PC-3 (cell line): ENCODE results near the gene PILRA. TPM values are rescaled to one million over a fixed set of nuclear protein-coding genes. Genes with fewer than 3 reads are reported as not detected.

Experiments
- ATAC-seq: fragments of 200-7000 bp; cut with Tn5 transposase; 2 replicates; pipeline ENCODE4 v1.9.1; 2020; ENCODE audit warnings: mild to moderate bottlenecking, moderate library complexity
- BruUV-seq: library from RNA; stranded (reverse); fragments of 400-500 nt; replicated peaks from 2 replicates; lab custom pipeline; 2021; lab: Mats Ljungman, UMichigan
- CTCF ChIA-PET: fragments of 300-600 bp; sonication (Branson Sonifier 250); formaldehyde crosslinking; loops from one replicate; lab custom pipeline; 2022; ENCODE audit warnings: antibody characterized with exemption; lab: Charles Lee
- POLR2A ChIA-PET: fragments of 300-600 bp; sonication (Branson Sonifier 250); formaldehyde crosslinking; loops from one replicate; lab custom pipeline; 2022; ENCODE audit warnings: antibody characterized with exemption; ENCODE audit not compliant: unreplicated experiment; lab: Charles Lee
- DNase-seq: peaks from one replicate; pipeline ENCODE4 v3.0.0-alpha.2; 2015
- H2AFZ ChIP-seq: fragments of 300-600 bp; sonication (generic); 2 replicates; pipeline ENCODE4 v1.6.0; 2016; ENCODE audit warnings: antibody characterized with exemption, low read length
- H3F3A ChIP-seq: fragments of 300-600 bp; sonication (generic); one replicate; pipeline ENCODE4 v1.6.0; 2017; ENCODE audit warnings: antibody characterized with exemption, low read length, control low read depth, mild to moderate bottlenecking; ENCODE audit not compliant: unreplicated experiment
- H3K27ac ChIP-seq: fragments of 300-600 bp; sonication (generic); 2 replicates; pipeline ENCODE4 v1.5.1; 2016; ENCODE audit warnings: mild to moderate bottlenecking, low read length
- H3K27me3 ChIP-seq: fragments of 300-600 bp; sonication (generic); 2 replicates; pipeline ENCODE4 v1.6.1; 2016; ENCODE audit warnings: low read length, mixed read lengths
- H3K36me3 ChIP-seq: fragments of 300-600 bp; sonication (generic); 2 replicates; pipeline ENCODE4 v1.6.1; 2016; ENCODE audit warnings: low read depth, mixed run types, low read length, mixed read lengths
- H3K4me1 ChIP-seq: fragments of 300-600 bp; sonication (generic); 2 replicates; pipeline ENCODE4 v1.5.1; 2016; ENCODE audit warnings: low read length; ENCODE audit not compliant: insufficient read depth
- H3K4me2 ChIP-seq: fragments of 300-600 bp; sonication (generic); 2 replicates; pipeline ENCODE4 v1.6.0; 2016; ENCODE audit warnings: low read length
- H3K4me3 ChIP-seq: fragments of 300-600 bp; sonication (generic); 2 replicates; pipeline ENCODE4 v1.5.1; 2016; ENCODE audit warnings: mild to moderate bottlenecking, low read length, mixed read lengths
- H3K79me2 ChIP-seq: fragments of 300-600 bp; sonication (generic); 2 replicates; pipeline ENCODE4 v1.6.1; 2017; ENCODE audit warnings: low read length, mixed read lengths
- H3K9ac ChIP-seq: fragments of 300-600 bp; sonication (generic); 2 replicates; pipeline ENCODE4 v1.6.0; 2016; ENCODE audit warnings: mild to moderate bottlenecking, low read length
- H3K9me2 ChIP-seq: fragments of 300-600 bp; sonication (generic); replicated peaks from 2 replicates; pipeline ENCODE4 v1.6.1; 2016; ENCODE audit warnings: mixed run types, low read length, mixed read lengths
- H3K9me3 ChIP-seq: fragments of 300-600 bp; sonication (generic); 2 replicates; pipeline ENCODE4 v1.6.1; 2016; ENCODE audit warnings: low read length, mixed read lengths
- H4K20me1 ChIP-seq: fragments of 300-600 bp; sonication (generic); 2 replicates; pipeline ENCODE4 v1.6.1; 2016; ENCODE audit warnings: low read length, mixed read lengths
- EZH2 ChIP-seq: fragments of 300-600 bp; sonication (generic); IDR thresholded peaks from one replicate; pipeline ENCODE4 v1.6.1; 2017; ENCODE audit warnings: antibody characterized with exemption, mild to moderate bottlenecking, low read length; ENCODE audit not compliant: unreplicated experiment
- EZH2phosphoT487 ChIP-seq: fragments of 300-600 bp; sonication (generic); IDR thresholded peaks from 2 replicates; pipeline ENCODE4 v1.6.1; 2018; ENCODE audit warnings: mild to moderate bottlenecking, antibody characterized with exemption, low read length, borderline replicate concordance
- intact Hi-C: fragments of 100-400 bp; cut with micrococcal nuclease; formaldehyde crosslinking; loops from 2 replicates; pipeline ENCODE4 v1.9.0; 2023
- total RNA-seq: library from RNA; depleted of rRNA; stranded (reverse); fragments of >200 nt; gene quantifications from 2 replicates; pipeline ENCODE4 v1.2.3, GENCODE V29; 2014
- TF ChIP-seq, protein P1 (sequence below): fragments of 300-600 bp; sonication (generic); conservative IDR thresholded peaks from 2 replicates; pipeline ENCODE4 v1.5.1; 2017; ENCODE audit warnings: antibody characterized with exemption, low read depth, mild to moderate bottlenecking, low read length

PILRA gene
- total RNA-seq, 1 experiment from 2014 or later = 1.9 TPM

DNA sequence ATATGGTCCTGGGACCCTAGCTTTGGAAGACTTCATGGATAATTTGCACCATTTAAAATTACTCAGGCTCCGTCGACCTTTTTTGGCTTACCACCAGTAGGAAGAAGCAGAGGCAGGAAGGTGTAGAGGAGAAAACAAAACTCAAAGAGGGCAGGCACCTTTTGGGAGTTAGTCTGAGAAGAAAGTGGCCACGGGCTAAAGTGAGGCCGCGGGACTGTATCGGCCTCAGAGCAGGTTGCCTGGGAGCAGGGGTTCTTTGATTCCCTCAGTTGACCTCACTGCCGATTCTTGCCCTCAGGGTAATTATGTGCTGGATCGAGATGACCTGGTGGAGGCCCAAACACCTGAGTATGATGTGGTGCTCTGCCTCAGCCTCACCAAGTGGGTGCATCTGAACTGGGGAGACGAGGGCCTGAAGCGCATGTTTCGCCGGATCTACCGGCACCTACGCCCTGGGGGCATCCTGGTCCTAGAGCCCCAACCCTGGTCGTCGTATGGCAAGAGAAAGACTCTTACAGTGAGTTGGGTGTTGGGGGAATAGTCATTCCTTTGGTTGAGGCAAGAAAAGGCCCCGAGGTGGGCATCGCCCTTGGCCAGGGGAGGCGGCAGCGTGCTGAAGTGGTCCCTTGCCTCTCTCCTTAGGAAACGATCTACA lies 59.5 kb downstream of the PILRA start:
- CTCF ChIA-PET = no interaction called here
- TF ChIP-seq EZH2 (no peak), EZH2phosphoT487 (no peak)
- TF ChIP-seq, protein P1, sequence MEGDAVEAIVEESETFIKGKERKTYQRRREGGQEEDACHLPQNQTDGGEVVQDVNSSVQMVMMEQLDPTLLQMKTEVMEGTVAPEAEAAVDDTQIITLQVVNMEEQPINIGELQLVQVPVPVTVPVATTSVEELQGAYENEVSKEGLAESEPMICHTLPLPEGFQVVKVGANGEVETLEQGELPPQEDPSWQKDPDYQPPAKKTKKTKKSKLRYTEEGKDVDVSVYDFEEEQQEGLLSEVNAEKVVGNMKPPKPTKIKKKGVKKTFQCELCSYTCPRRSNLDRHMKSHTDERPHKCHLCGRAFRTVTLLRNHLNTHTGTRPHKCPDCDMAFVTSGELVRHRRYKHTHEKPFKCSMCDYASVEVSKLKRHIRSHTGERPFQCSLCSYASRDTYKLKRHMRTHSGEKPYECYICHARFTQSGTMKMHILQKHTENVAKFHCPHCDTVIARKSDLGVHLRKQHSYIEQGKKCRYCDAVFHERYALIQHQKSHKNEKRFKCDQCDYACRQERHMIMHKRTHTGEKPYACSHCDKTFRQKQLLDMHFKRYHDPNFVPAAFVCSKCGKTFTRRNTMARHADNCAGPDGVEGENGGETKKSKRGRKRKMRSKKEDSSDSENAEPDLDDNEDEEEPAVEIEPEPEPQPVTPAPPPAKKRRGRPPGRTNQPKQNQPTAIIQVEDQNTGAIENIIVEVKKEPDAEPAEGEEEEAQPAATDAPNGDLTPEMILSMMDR = no peak
- H4K20me1 ChIP-seq = no peaks in the 10 kb centered on the region
- peaks cover 22% of the 10 kb centered on the region for H3K36me3 ChIP-seq
- H3K9me2 ChIP-seq = no peaks in the 10 kb centered on the region
- POLR2A ChIA-PET = no interaction called here
- H3K4me2 ChIP-seq = peak overlapping the region; percentile 95; the same call in 1 of the 2 replicates
- H3K9me3 ChIP-seq = no peaks in the 10 kb centered on the region
- H3K27ac ChIP-seq = no peak overlapping the region
- H3K4me3 ChIP-seq = peak overlapping the region; percentile 80; the same call in 1 of the 2 replicates
- no TSS peak for BruUV-seq
- H3F3A ChIP-seq = peaks cover 9% of the 10 kb centered on the region
- H2AFZ ChIP-seq = no peak overlapping the region
- no peaks in the 10 kb centered on the region for H3K27me3 ChIP-seq
- DNase-seq = no peak
- intact Hi-C loops = no loop called here
- peaks cover 67% of the 10 kb centered on the region for H3K79me2 ChIP-seq
- H3K4me1 ChIP-seq = peaks cover 34% of the 10 kb centered on the region
- no peak overlapping the region for H3K9ac ChIP-seq
- no peak for ATAC-seq

DNA sequence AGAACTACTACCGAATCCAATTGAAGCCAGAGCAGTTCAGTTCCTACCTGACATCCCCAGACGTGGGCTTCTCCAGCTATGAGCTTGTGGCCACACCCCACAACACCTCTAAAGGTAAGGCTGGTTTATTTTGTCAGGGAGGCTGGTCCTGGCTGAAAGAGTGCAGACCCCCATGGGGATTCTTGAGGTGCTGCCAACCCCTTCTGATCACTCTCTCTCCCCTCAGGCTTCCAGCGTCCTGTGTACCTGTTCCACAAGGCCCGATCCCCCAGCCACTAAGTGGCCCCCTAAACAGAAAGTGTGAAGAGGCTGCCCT lies 59.9 kb downstream of the PILRA start:
- H3K9ac ChIP-seq = no peak overlapping the region
- H3K4me2 ChIP-seq = no peak overlapping the region
- H2AFZ ChIP-seq = no peak overlapping the region
- no peak for DNase-seq
- no peak overlapping the region for H3K4me3 ChIP-seq
- no peak for ATAC-seq
- no TSS peak for BruUV-seq
- H3K9me2 ChIP-seq = no peaks in the 10 kb centered on the region
- peaks cover 34% of the 10 kb centered on the region for H3K4me1 ChIP-seq
- intact Hi-C loops = no loop called here
- H3F3A ChIP-seq = peaks cover 9% of the 10 kb centered on the region
- TF ChIP-seq EZH2phosphoT487 (no peak), EZH2 (no peak)
- TF ChIP-seq, protein P1 = no peak
- no peak overlapping the region for H3K27ac ChIP-seq
- H3K27me3 ChIP-seq = no peaks in the 10 kb centered on the region
- ChIA-PET CTCF (no interaction called here), POLR2A (no interaction called here)
- H3K9me3 ChIP-seq = no peaks in the 10 kb centered on the region
- no peaks in the 10 kb centered on the region for H4K20me1 ChIP-seq
- H3K36me3 ChIP-seq = peaks cover 22% of the 10 kb centered on the region
- H3K79me2 ChIP-seq = peaks cover 67% of the 10 kb centered on the region

DNA sequence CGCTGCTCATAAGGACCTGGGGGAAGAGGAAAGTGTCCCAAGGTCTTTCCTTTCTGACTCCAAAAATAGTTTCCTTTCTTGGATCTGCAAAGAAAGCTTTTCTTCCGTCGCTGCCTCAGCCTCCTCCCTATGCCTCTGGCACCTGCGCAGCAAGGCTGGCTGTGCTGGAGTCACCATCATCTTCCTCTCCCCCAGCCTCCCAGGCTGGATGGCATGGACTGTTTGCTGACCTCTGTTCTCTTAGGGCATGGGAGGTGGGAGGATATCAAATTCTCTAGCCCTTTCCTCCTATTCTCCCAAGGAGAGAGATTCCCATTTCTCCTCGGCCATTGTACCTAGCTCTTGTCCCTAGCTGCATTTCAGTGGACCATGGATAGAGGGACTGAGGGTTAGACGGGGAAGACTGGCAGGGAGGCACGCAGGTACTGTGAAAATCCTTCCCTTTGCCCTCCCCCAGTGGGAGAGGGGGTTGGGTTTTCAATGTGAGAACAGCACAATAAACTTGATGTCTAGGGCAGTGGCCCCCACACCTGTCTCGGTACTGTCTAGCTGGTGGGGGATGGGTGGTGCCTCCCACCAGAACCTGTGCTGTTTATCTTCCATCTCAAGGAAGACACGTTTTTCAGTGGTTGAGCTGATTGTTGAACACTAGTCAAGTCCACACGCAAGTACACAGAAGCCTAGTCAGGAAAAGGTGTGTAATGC lies 60.5 kb downstream of the PILRA start:
- Histone ChIP-seq H3K4me2 (peak overlapping the region; percentile 97; the same call in 1 of the 2 replicates), H3K27ac (no peak overlapping the region)
- POLR2A ChIA-PET = interaction anchor here (0.6 kb wide), 1 partner anchor 151 kb away, joined by 3 read pairs; no protein-coding TSS in a partner anchor

More for the DNA sequence above, 60.5 kb downstream of the PILRA start:
- no peak overlapping the region for H3K9ac ChIP-seq
- H3K4me3 ChIP-seq = no peak overlapping the region
- H3K79me2 ChIP-seq = peaks cover 67% of the 10 kb centered on the region
- peaks cover 9% of the 10 kb centered on the region for H3F3A ChIP-seq
- H3K9me2 ChIP-seq = no peaks in the 10 kb centered on the region
- H2AFZ ChIP-seq = no peak overlapping the region
- DNase-seq (no peak), ATAC-seq (no peak)
- no peaks in the 10 kb centered on the region for H3K9me3 ChIP-seq
- H3K36me3 ChIP-seq = peaks cover 22% of the 10 kb centered on the region
- TF ChIP-seq EZH2phosphoT487 (no peak), EZH2 (no peak)
- TF ChIP-seq, protein P1 = no peak
- H3K4me1 ChIP-seq = peaks cover 34% of the 10 kb centered on the region
- BruUV-seq = no TSS peak
- H3K27me3 ChIP-seq = no peaks in the 10 kb centered on the region
- CTCF ChIA-PET = no interaction called here
- intact Hi-C loops = no loop called here
- H4K20me1 ChIP-seq = no peaks in the 10 kb centered on the region
